GM19397 (cell line): Measurements from ENCODE around the gene SLC16A1.
"Not testable (repeated sequence)": the region's sequence is repeated elsewhere in the genome, so short reads cannot be mapped to it uniquely, and the experiment has no call there.

Experiments
- ATAC-seq: cut with Tn5 transposase; IDR thresholded peaks from one replicate; pipeline ENCODE4 v1.9.1; 2021; ENCODE audit warnings: mild to moderate bottlenecking, moderate library complexity; ENCODE audit not compliant: unreplicated experiment

SLC16A1 gene

DNA sequence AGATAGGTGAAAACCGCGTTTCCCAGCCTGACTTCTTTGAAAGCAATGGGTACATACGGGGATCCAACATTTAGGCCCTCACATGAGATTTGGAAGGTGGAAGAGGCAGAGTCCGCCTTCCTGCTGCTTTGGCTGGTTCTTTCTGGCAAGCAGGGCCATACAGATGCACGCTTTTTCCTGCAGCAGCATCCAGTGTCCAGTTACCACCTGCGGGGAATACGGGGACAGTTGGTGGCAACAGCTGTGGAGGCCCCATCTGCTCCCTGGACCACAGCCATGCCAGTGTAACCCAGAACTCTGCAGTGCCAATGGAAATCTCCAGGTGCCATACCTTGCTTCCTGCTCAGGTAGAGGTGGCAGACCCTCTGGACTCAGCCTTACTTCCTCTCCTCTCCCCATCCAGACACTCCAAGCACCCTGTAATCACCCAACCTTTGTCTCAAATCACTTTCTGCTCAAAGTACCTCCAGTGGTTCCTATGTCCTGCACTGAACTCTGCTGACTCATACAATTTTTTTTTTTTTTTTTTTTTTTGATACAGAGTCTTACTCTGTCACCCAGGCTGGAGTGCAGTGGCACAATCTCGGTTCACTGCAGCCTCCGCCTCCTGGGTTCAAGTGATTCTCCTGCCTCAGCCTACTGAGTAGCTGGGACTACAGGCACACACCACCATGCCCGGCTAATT, 68.3 kb downstream of the SLC16A1 start:
- no peak for ATAC-seq

DNA sequence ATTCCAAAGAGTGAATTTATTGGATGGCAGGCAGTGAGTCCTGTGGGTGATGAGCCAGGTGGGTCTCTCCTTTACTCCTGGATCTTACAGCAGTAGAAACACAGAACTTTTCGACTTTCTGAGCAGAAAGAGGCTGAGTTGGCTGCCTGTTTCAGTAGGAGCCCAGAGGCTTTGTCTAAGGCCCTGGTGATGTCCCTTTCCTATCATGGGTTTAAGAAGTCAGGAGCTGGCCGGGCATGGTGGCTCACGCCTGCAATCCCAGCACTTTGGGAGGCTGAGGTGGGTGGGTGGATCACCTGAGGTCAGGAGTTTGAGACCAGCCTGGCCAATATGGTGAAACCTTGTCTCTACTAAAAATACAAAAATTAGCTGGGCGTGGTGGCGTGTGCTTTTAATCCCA, 71.0 kb downstream of the SLC16A1 start:
- not testable (repeated sequence) for ATAC-seq

DNA sequence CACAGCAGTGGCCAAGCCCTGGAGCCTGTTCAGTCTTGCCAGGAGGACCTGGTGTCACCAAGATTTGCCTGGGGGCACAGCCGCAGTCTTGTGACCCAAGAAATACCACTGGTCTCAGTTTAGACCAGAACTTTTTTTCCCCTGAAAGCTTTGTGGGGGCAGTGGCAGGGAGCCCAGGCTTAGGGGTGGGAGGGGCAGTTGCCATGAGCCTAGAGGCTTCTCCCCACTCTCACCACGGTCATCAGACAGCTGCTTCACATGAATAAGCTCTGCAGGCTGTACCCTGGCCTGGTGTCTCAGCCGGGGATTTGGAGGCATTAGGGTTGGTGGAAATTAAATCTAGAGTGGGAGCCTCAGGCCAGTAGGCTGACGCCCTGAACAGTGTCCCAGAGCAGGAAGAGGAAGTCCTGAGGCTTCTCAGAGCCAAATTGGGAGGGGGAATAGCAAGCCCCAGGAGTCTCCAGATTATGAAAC, 73.7 kb downstream of the SLC16A1 start:
- no peak for ATAC-seq

DNA sequence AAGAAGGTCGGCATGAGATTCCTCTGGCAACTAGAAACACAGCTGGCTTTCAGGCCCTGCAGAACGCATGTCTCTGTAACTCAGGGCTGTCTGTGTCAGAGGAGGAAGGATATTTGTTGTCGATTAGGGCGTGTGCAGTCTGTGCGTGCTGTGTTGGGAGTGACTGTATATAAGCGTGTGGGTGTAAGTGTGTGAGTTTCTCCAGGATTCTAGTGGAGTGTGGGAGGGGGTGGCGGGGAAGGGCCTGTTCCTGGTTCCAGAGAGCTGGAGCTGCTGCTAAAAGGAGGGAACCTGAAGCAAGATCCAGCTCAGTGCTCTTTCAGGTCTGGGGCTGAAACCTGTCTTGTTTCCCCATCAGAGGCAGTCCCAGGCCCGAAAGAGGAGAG, 74.3 kb downstream of the SLC16A1 start:
- no peak for ATAC-seq

DNA sequence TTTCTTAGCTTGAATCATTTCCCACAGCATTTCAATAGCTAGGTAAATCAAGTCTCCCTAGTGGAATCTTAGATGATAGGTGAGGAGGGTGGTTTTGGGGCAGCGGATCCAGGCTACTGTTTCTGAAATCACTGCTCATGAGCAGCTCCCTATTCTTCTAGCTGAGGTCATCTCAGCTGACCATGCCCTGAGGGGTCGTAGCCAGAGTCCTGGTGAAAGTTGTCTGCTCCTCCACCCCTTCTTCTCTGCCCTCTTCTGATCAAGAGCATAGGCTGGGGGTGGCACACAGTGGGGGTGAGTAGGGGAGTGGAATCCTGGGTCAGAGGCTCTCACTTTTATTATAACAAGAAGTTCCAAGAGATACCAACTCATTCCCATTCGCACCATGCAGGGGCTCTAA, 76.2 kb downstream of the SLC16A1 start:
- ATAC-seq = no peak

DNA sequence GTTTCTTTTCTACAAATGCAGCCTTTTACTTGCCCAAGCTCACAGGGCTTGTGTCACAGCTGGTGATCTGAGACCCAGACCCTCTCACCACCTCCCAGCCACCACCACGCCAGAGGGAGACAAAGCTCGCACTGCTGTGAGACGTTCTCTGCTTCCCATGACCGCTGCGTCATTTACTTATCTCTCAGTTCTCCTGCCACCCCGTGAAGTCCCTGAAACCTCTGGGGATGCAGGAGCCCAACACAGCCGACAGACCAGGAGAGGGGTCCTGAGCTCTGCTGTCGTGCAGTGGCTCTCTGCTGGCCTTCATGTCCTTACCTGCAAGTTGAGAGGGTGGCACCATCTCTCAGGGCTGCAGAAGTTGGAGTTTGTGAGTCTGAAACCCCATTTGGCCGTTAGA, 77.7 kb downstream of the SLC16A1 start:
- no peak for ATAC-seq

DNA sequence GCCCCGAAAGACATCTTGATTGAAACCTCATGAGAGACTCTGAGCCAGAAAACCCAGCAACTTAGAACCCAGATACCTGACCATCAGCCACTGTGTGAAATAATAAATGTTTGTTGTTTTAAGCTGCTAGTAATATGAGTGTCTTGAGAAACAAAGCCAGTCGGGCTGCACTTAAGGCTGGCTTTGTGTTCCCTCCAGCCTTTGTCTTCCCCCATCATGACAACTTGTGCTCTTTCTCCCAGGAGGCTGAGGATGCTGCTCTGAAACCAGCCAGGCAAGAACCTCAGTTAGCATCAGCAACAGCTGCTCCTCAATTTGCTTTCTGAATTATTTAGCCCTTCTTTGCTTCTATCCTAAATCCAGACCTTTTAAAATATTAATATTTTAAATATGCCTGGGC, 78.2 kb downstream of the SLC16A1 start:
- no peak for ATAC-seq

DNA sequence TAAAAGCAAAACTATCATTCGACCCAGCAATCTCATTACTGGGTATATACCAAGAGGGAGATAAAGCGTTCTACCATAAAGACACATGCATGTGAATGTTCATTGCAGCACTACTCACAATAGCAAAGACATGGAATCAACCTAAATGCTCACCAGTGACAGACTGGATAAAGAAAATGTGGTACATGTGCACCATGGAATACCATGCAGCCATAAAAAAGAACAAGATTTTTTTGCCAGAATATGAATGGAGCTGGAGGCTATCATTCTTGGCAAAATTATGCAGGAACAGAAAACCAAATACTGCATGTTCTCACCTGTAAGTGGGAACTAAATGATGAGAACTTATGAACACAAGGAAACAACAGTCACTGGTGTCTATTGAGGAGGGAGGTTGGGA, 79.7 kb downstream of the SLC16A1 start:
- ATAC-seq = no peak

DNA sequence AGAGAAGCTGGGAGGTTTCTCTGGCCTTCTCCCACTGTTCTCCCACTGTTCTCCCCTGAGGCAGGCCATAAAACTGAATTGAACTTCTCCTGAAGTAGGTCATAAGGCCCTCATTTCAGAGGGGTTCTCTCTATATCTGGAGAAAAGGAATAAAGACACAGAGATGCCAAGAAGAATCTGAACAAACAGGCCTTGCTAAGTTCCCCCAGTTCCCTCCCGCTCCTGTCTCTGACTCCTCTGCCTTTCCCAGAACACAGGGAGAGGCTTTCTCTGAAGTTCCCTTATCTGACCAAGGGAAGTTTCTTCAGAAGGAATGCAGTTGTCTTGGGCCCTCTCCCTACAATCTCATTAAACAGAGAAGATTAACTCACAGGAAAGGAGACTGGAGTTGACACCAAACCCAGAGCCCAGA, 83.4 kb downstream of the SLC16A1 start:
- no peak for ATAC-seq

DNA sequence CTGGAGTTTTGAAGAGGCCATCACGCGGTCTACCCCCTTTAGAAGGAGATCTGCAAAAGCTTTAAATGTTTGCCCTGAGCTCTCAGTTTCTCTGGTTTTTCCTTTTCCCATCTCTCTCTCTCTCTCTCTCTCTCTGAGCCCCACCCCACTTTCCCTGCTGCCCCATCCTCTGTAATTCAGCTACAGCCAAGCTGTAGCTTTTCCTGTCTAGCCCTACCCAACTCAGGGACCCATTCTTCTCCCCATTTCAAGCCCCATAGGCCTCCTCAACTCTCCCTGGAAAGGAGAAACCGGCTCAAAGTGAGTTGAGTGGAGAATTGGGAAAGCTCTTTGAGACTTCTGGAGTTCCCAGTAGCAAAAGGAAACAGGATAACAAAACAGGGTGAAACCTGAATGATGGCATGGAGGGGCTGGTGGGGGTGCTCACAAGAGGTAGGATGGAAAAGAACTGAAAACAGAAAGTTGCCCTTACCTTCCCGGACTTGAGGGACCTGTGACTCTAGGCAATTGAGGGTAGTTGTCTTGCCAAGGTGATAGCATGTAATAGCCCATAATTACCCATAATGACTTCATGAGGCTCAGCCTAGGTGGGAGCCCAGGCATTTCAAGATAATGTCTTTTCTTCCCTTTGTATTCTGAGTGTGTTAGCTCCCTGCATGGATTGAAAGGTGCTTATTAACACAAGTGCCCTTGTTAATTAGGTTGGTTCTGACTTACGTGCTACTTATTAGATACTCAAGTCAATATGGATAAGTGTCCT, 84.9 kb downstream of the SLC16A1 start:
- no peak for ATAC-seq

DNA sequence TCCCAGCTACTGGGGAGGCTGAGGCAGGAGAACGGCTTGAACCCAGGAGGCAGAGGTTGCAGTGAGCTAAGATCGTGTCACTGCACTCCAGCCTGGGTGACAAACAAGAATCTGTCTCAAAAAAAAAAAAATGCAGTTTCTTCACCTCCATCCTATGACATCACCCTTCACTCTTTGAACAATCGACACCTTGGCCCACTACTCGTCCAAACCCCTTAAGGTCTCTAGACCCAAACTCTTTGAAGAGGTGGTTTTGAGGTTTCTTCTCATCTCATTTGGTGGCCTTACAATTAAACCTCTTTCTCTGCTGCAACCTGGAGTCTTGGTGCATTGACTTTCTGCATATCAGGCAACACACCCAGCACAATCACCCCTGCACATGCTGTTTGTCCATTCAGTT, 86.1 kb downstream of the SLC16A1 start:
- no peak for ATAC-seq

DNA sequence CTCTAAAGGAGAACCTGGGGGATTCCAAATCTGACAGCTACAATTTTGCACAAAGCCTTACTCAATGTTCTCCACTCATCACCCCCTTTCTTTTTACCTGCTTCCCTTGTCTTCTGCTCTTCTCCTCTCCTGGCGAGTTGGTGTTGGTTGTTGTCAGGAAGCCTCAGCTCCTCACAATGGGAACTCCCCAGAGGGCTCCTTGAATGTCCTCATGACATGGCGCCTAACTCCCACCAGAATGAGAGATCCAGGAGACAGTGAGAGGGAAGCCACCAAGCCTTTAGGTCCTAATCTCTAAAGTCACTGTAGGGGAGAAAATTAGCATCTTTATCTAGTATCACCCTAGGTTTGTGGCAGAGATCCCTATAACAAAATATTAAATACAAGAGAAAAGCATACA, 87.8 kb downstream of the SLC16A1 start:
- ATAC-seq = no peak

DNA sequence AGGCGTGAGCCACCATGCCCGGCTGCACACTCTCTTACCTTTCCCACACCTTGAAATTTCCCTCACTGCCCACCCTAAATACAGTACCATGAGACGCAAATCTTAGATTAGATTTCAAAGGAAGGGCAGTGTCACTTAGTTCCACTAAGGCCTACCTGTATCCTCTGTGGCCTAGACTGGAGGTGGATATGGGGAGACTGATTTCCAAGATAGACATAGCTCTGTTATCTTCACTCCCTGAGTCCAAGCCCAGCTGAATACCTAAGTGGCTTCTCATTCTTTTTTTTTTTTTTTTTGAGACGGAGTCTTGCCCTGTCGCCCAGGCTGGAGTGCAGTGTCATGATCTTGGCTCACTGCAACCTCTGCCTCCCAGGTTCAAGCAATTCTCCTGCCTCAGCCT, 89.0 kb downstream of the SLC16A1 start:
- ATAC-seq = no peak

DNA sequence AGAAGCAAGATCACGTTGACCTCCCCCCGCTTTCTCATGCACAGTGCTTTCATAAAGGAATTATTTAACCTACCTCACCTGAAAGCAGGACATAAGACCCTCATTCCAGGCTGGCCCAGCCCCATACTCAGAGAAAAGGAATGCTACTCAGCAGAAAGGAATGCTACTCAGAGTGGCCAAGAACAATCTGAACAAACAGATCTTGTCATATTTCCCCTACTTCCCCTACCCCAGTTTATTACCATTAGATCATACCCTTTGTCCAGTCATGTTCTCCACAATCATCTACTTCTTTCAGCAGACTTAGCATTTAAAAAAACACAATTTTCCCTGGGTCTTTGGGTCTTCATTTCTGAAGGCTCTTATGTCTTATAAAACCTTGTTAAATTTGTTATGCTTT, 89.8 kb downstream of the SLC16A1 start:
- ATAC-seq = no peak

DNA sequence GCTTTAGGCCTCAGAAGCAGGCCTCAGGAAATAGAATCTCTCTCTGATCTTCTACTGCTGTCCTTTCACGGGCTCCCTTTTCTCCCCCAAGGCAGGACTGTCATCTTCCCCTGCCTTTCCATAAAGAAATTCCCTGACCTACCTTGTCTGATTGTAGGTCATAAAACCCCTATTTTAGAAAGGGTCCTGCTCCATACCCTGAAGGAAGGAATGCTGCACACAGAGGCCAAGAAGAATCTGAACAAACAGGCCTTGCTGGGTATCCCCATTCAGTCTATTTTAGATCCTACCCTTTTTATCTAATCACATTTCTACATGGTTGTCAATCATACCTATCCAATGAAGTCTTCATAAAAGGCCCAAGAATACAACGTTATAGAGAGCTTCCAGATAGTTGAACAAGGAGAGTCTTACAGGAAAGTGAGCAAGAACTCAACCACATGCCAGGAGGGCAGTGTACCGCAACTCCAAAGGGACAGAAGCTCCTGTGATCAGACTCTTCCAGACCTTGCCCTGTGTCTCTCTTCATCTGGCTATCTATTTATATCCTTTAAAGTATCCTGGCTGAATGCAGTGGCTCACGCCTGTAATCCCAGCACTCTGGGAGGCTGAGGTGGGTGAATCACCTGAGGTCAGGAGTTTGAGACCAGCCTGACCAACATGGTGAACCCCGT, 93.1 kb downstream of the SLC16A1 start:
- ATAC-seq = no peak
